AG04450 (cell line): Measurements from ENCODE around the gene PAIP2. TPM values are rescaled to one million over a fixed set of nuclear protein-coding genes. Genes with fewer than 3 reads are reported as not detected.
"Not testable (repeated sequence)": the region's sequence is repeated elsewhere in the genome, so short reads cannot be mapped to it uniquely, and the experiment has no call there.

ENCODE experiments used
- CTCF ChIA-PET: fragments of 300-600, 350-600 bp; formaldehyde crosslinking; extraction: SDS; loops from one replicate; lab custom pipeline; 2022; ENCODE audit warnings: antibody characterized with exemption, inconsistent platforms; lab: Charles Lee
- POLR2A ChIA-PET: fragments of 350-600 bp; formaldehyde crosslinking; extraction: SDS; loops from one replicate; lab custom pipeline; 2021; ENCODE audit warnings: antibody characterized with exemption, inconsistent platforms; lab: Yijun Ruan, JAX
- DNase-seq: peaks from one replicate; pipeline ENCODE4 v3.0.0-alpha.2; 2011; ENCODE audit warnings: low read depth, low spot score
- H3K27ac ChIP-seq: one replicate; pipeline ENCODE4 v1.5.1; 2012; ENCODE audit warnings: low read depth, low read length, control low read depth
- H3K27me3 ChIP-seq: one replicate; pipeline ENCODE4 v1.6.0; 2012; ENCODE audit warnings: low read length; ENCODE audit not compliant: control insufficient read depth, insufficient read depth
- H3K4me3 ChIP-seq: 2 replicates; pipeline ENCODE4 v1.5.1; 2011; ENCODE audit warnings: mild to moderate bottlenecking, low read depth, low read length, control low read depth
- H3K9me3 ChIP-seq: 2 replicates; pipeline ENCODE4 v1.5.1; 2012; ENCODE audit warnings: low read length; ENCODE audit not compliant: control insufficient read depth, insufficient read depth
- CTCF ChIP-seq: IDR thresholded peaks from 2 replicates; pipeline ENCODE4 v1.5.1; 2011; ENCODE audit warnings: low read depth, low read length, control low read depth, inconsistent platforms
- polyA plus RNA-seq: library from polyadenylated mRNA; depleted of rRNA; stranded (reverse); fragments of >200 nt; gene quantifications from 2 replicates; pipeline ENCODE4 v1.2.3, GENCODE V29; 2011

The PAIP2 gene
- polyA plus RNA-seq, 1 experiment, result 113 TPM

GRCh38 chr5:139403787-139404483 is 62.3 kb downstream of the PAIP2 start, which contains the start of gene SPATA24:
Gene SPATA24 (minus strand): TSS chr5:139404089. CDS start chr5:139404060, 29 bp downstream.
- TF ChIP-seq CTCF, result no peak
- POLR2A ChIA-PET, result interaction anchor here (0.7 to 1.3 kb wide), 2 partner anchors 62 to 111 kb away, joined by 3 to 6 read pairs; partner anchors contain the start of genes MATR3 and PAIP2
- CTCF ChIA-PET, result interaction anchor here (0.7 to 1.8 kb wide), 3 partner anchors 10 to 62 kb away, joined by 3 to 6 read pairs (median 3); no protein-coding TSS in a partner anchor

GRCh38 chr5:139404484-139404840 is 62.8 kb downstream of the PAIP2 start:
- Histone ChIP-seq H3K27me3 (no peaks in the 10 kb centered on the region), H3K9me3 (no peaks in the 10 kb centered on the region), H3K27ac (peak overlapping the region; percentile 97), H3K4me3 (peak overlapping the region; percentile 33; the same call in 1 of the 2 replicates)
- POLR2A ChIA-PET, result interaction anchor here (1.3 kb wide), 1 partner anchor 62 kb away, joined by 3 read pairs; the partner anchor contains the start of gene PAIP2
- no peak for TF ChIP-seq CTCF
- CTCF ChIA-PET, result interaction anchor here (1.3 to 1.8 kb wide), 2 partner anchors 11 to 19 kb away, joined by 3 to 6 read pairs; no protein-coding TSS in a partner anchor
- DNase-seq, result no peak

More at GRCh38 chr5:139403787-139404483, 62.3 kb downstream of the PAIP2 start, which contains the start of gene SPATA24:
- H3K27me3 ChIP-seq, result no peaks in the 10 kb centered on the region
- H3K9me3 ChIP-seq, result no peaks in the 10 kb centered on the region
- H3K4me3 ChIP-seq, result peak within 1 kb of the TSS; percentile 71
- peak; percentile 93 for DNase-seq
- peak within 1 kb of the TSS; percentile 97 for H3K27ac ChIP-seq

GRCh38 chr5:139406963-139407362 is 65.3 kb downstream of the PAIP2 start:
- no peak for DNase-seq
- Histone ChIP-seq H3K27ac (no peak overlapping the region), H3K4me3 (no peak overlapping the region), H3K27me3 (no peaks in the 10 kb centered on the region), H3K9me3 (no peaks in the 10 kb centered on the region)
- no peak for TF ChIP-seq CTCF
- ChIA-PET POLR2A (no interaction called here), CTCF (interaction anchor here (0.5 kb wide), 1 partner anchor 108 kb away, joined by 4 read pairs; no protein-coding TSS in a partner anchor)

- POLR2A ChIA-PET, result no interaction called here
- H3K9me3 ChIP-seq, result no peaks in the 10 kb centered on the region
- DNase-seq, result no peak
- no peak for TF ChIP-seq CTCF
- no peak overlapping the region for H3K27ac ChIP-seq
- H3K27me3 ChIP-seq, result no peaks in the 10 kb centered on the region
- H3K4me3 ChIP-seq, result no peak overlapping the region
- CTCF ChIA-PET, result interaction anchor here (1.2 kb wide), 1 partner anchor 15 kb away, joined by 4 read pairs; no protein-coding TSS in a partner anchor
These were observed 65.9 kb downstream of the PAIP2 start for GRCh38 chr5:139407517-139407916.

GRCh38 chr5:139408191-139408590 is 66.5 kb downstream of the PAIP2 start:
- no peak for DNase-seq
- ChIA-PET CTCF (interaction anchor here (1.2 kb wide), 1 partner anchor 14 kb away, joined by 4 read pairs; no protein-coding TSS in a partner anchor), POLR2A (no interaction called here)
- no peak overlapping the region for H3K27ac ChIP-seq
- no peaks in the 10 kb centered on the region for H3K9me3 ChIP-seq
- H3K27me3 ChIP-seq, result no peaks in the 10 kb centered on the region
- TF ChIP-seq CTCF, result no peak
- no peak overlapping the region for H3K4me3 ChIP-seq

GRCh38 chr5:139409116-139409515 is 67.5 kb downstream of the PAIP2 start:
- H3K27me3 ChIP-seq, POLR2A ChIA-PET, H3K9me3 ChIP-seq, H3K4me3 ChIP-seq, DNase-seq, H3K27ac ChIP-seq: not testable (repeated sequence)
- CTCF ChIA-PET, result interaction anchor here (0.5 kb wide), 1 partner anchor 75 kb away, joined by 3 read pairs; no protein-coding TSS in a partner anchor
